Measurements from ENCODE around the gene FOXP1.

The FOXP1 gene

GRCh38 chr3:71500696-71501095 is 82.8 kb downstream of the FOXP1 start:
- peaks cover 11% of the 10 kb centered on the region for H3K27me3 ChIP-seq (ENCODE audit: low read depth, low read length)
- no peaks in the 10 kb centered on the region for H3K79me2 ChIP-seq (ENCODE audit: low read length)
- no peaks in the 10 kb centered on the region for H3K9me3 ChIP-seq (ENCODE audit: insufficient read depth, low read length)
- H3K4me3 ChIP-seq (ENCODE audit: low read length) = no peak overlapping the region
- no peaks in the 10 kb centered on the region for H4K20me1 ChIP-seq (ENCODE audit: insufficient read depth, low read length)
- H3K4me2 ChIP-seq (ENCODE audit: low read length) = no peak overlapping the region
- H3K27ac ChIP-seq (ENCODE audit: low read length) = no peak overlapping the region
- no peak overlapping the region for H2AFZ ChIP-seq (ENCODE audit: low read depth, low read length)
- H3K36me3 ChIP-seq (replicated peaks; ENCODE audit: low read depth, low read length) = no peaks in the 10 kb centered on the region
- H3K4me1 ChIP-seq (ENCODE audit: low read length) = no peaks in the 10 kb centered on the region
- no peak for TF ChIP-seq EZH2phosphoT487 (IDR thresholded peaks at IDR 0.05; ENCODE audit: low read depth)
- no peak overlapping the region for H3K9ac ChIP-seq (ENCODE audit: low read length)

GRCh38 chr3:71499227-71499876 is 84.2 kb downstream of the FOXP1 start:
- Histone ChIP-seq H3K27ac (ENCODE audit: low read length) (no peak overlapping the region), H3K4me1 (ENCODE audit: low read length) (no peaks in the 10 kb centered on the region), H2AFZ (ENCODE audit: low read depth, low read length) (no peak overlapping the region), H3K27me3 (ENCODE audit: low read depth, low read length) (peaks cover 4% of the 10 kb centered on the region), H3K4me3 (ENCODE audit: low read length) (no peak overlapping the region), H3K9me3 (ENCODE audit: insufficient read depth, low read length) (no peaks in the 10 kb centered on the region), H4K20me1 (ENCODE audit: insufficient read depth, low read length) (no peaks in the 10 kb centered on the region), H3K9ac (ENCODE audit: low read length) (no peak overlapping the region), H3K4me2 (ENCODE audit: low read length) (no peak overlapping the region), H3K79me2 (ENCODE audit: low read length) (no peaks in the 10 kb centered on the region), H3K36me3 (replicated peaks; ENCODE audit: low read depth, low read length) (no peaks in the 10 kb centered on the region)
- TF ChIP-seq CTCF (IDR thresholded peaks at IDR 0.05; ENCODE audit: low read depth, low read length) = no peak
- no peak for TF ChIP-seq EZH2phosphoT487 (IDR thresholded peaks at IDR 0.05; ENCODE audit: low read depth)

GRCh38 chr3:71498543-71498942 is 85.0 kb downstream of the FOXP1 start:
- Histone ChIP-seq H3K4me2 (ENCODE audit: low read length) (no peak overlapping the region), H2AFZ (ENCODE audit: low read depth, low read length) (no peak overlapping the region), H4K20me1 (ENCODE audit: insufficient read depth, low read length) (no peaks in the 10 kb centered on the region), H3K9ac (ENCODE audit: low read length) (no peak overlapping the region), H3K4me3 (ENCODE audit: low read length) (no peak overlapping the region), H3K9me3 (ENCODE audit: insufficient read depth, low read length) (no peaks in the 10 kb centered on the region), H3K79me2 (ENCODE audit: low read length) (no peaks in the 10 kb centered on the region), H3K36me3 (replicated peaks; ENCODE audit: low read depth, low read length) (no peaks in the 10 kb centered on the region), H3K4me1 (ENCODE audit: low read length) (no peaks in the 10 kb centered on the region), H3K27ac (ENCODE audit: low read length) (no peak overlapping the region), H3K27me3 (ENCODE audit: low read depth, low read length) (peaks cover 3% of the 10 kb centered on the region; the same call in 1 of the 2 replicates)
- TF ChIP-seq EZH2phosphoT487 (IDR thresholded peaks at IDR 0.05; ENCODE audit: low read depth) = no peak
- TF ChIP-seq CTCF (IDR thresholded peaks at IDR 0.05; ENCODE audit: low read depth, low read length) = no peak

GRCh38 chr3:71497971-71498444 is 85.5 kb downstream of the FOXP1 start:
- Histone ChIP-seq H4K20me1 (ENCODE audit: insufficient read depth, low read length) (no peaks in the 10 kb centered on the region), H3K4me2 (ENCODE audit: low read length) (no peak overlapping the region), H3K27ac (ENCODE audit: low read length) (no peak overlapping the region), H2AFZ (ENCODE audit: low read depth, low read length) (no peak overlapping the region), H3K4me1 (ENCODE audit: low read length) (no peaks in the 10 kb centered on the region), H3K4me3 (ENCODE audit: low read length) (no peak overlapping the region), H3K9me3 (ENCODE audit: insufficient read depth, low read length) (no peaks in the 10 kb centered on the region), H3K27me3 (ENCODE audit: low read depth, low read length) (peaks cover 3% of the 10 kb centered on the region; the same call in 1 of the 2 replicates), H3K79me2 (ENCODE audit: low read length) (no peaks in the 10 kb centered on the region), H3K36me3 (replicated peaks; ENCODE audit: low read depth, low read length) (no peaks in the 10 kb centered on the region), H3K9ac (ENCODE audit: low read length) (no peak overlapping the region)
- no peak for TF ChIP-seq EZH2phosphoT487 (IDR thresholded peaks at IDR 0.05; ENCODE audit: low read depth)
- TF ChIP-seq CTCF (IDR thresholded peaks at IDR 0.05; ENCODE audit: low read depth, low read length) = no peak

Measured in OCI-LY3 (cell line).